Measurements from ENCODE around the gene ZBTB17. TPM values are rescaled to one million over a fixed set of nuclear protein-coding genes. Genes with fewer than 3 reads are reported as not detected.
A peak's percentile ranks its signal among the peaks of the same experiment; 100 is the strongest.

ZBTB17 gene
- total and polyA plus RNA-seq, 9 of the 15 experiments (the other 6 are each of a cell fraction or from before 2014, with no cell fraction given) = 1.1 to 53.4 (median 29.6) TPM

DNA sequence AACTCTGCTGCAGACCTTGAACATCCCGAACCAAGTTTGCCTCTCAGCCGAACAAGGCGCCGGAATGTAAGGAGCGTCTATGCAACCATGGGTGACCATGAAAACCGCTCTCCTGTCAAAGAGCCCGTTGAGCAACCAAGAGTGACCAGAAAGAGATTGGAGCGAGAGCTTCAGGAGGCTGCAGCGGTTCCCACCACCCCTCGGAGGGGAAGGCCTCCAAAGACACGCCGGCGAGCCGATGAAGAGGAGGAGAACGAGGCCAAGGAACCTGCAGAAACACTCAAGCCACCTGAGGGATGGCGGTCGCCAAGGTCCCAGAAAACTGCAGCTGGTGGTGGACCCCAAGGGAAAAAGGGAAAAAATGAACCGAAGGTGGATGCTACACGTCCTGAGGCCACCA, 44.0 kb downstream of the ZBTB17 start:
- no peak overlapping the region for H2AFZ ChIP-seq (ENCODE audit: low read depth, low read length)
- H3K4me3 ChIP-seq = no peak overlapping the region
- H3K9me3 ChIP-seq (replicated peaks; ENCODE audit: control insufficient read depth, insufficient read depth, low read depth, low read length) = no peaks in the 10 kb centered on the region
- CTCF ChIA-PET (ENCODE audit: low intra/inter-chr PET ratio) = no interaction called here
- WGBS (ENCODE audit: insufficient coverage, low coverage, missing lambda C conversion rate) = 96% methylated on average over 17 of the region's 19 CpGs
- peaks cover 5% of the 10 kb centered on the region; the same call in 1 of the 3 replicates for H3K79me2 ChIP-seq (ENCODE audit: control insufficient read depth, insufficient read depth, low read length)
- TF ChIP-seq POLR2AphosphoS5 (IDR thresholded peaks at IDR 0.05; ENCODE audit: control insufficient read depth, insufficient read depth, low read depth, low read length) (0 out of 2 replicates have a peak, but pooled peaks have one; percentile 6), RBM22 (IDR thresholded peaks at IDR 0.05; ENCODE audit: low read depth, low read length, poor library complexity, severe bottlenecking) (peak; percentile 79)
- TF ChIP-seq, protein P1, sequence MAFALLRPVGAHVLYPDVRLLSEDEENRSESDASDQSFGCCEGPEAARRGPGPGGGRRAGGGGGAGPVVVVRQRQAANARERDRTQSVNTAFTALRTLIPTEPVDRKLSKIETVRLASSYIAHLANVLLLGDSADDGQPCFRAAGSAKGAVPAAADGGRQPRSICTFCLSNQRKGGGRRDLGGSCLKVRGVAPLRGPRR (CRISPR knock-in tag; IDR thresholded peaks at IDR 0.05) = no peak
- no TSS peak for BruUV-seq (replicated peaks)
- H3K9me1 ChIP-seq (ENCODE audit: control insufficient read depth, insufficient read depth, low read length) = no peaks in the 10 kb centered on the region
- H3K4me1 ChIP-seq (replicated peaks in 1 of 2; ENCODE audit: control insufficient read depth in 2 of 2, insufficient read depth in 2 of 2, low read length in 2 of 2) = 0 out of 5 replicates have a peak, but pooled peaks cover 0 to 4% of the 10 kb centered on the region in 2 experiments
- no peaks in the 10 kb centered on the region for H3K27me3 ChIP-seq (ENCODE audit: control insufficient read depth in 2 of 2, insufficient read depth in 2 of 2, low read length in 2 of 2)
- DNase-seq (ENCODE audit: extremely low read depth in 1 of 4, low spot score in 3 of 4) = no peak
- no peak for FAIRE-seq
- no peaks in the 10 kb centered on the region for H4K20me1 ChIP-seq (replicated peaks; ENCODE audit: control insufficient read depth, insufficient read depth, low read length)
- H3K27ac ChIP-seq (ENCODE audit: extremely low read depth, low read depth, low read length) = no peak overlapping the region
- H3K4me2 ChIP-seq (ENCODE audit: insufficient read depth, low read length) = no peak overlapping the region
- in situ Hi-C loops (cut with MboI) (no loop called here), intact Hi-C loops (cut with micrococcal nuclease) (no loop called here)
- H3K9ac ChIP-seq (ENCODE audit: insufficient read depth in 1 of 2, low read depth in 2 of 2, low read length in 2 of 2) = no peak overlapping the region
- H3K36me3 ChIP-seq (ENCODE audit: control insufficient read depth, insufficient read depth, low read length) = peaks cover 100% of the 10 kb centered on the region
- POLR2A ChIA-PET = interaction anchor here (0.5 to 1.9 kb wide), 5 partner anchors 10 to 45 kb away, joined by 3 to 9 read pairs (median 4); no protein-coding TSS in a partner anchor
- ATAC-seq = no peak

GRCh38 chr1:15931401-15931800, 44.5 kb downstream of the ZBTB17 start:
- ATAC-seq (no peak), DNase-seq (ENCODE audit: extremely low read depth in 1 of 4, low spot score in 3 of 4) (no peak), FAIRE-seq (no peak)
- POLR2A ChIA-PET = interaction anchor here (0.9 to 1.9 kb wide), 5 partner anchors 10 to 45 kb away, joined by 3 to 8 read pairs (median 3); no protein-coding TSS in a partner anchor
- BruUV-seq (replicated peaks) = no TSS peak
- H2AFZ ChIP-seq (ENCODE audit: low read depth, low read length) = no peak overlapping the region
- no peak overlapping the region for H3K27ac ChIP-seq (ENCODE audit: extremely low read depth, low read depth, low read length)
- intact Hi-C loops (cut with micrococcal nuclease) (no loop called here), in situ Hi-C loops (cut with MboI) (no loop called here)
- CTCF ChIA-PET (ENCODE audit: low intra/inter-chr PET ratio) = no interaction called here
- 96% methylated on average over 10 of the region's 11 CpGs for WGBS (ENCODE audit: insufficient coverage, low coverage, missing lambda C conversion rate)
- no peak overlapping the region for H3K4me2 ChIP-seq (ENCODE audit: insufficient read depth, low read length)
- H4K20me1 ChIP-seq (replicated peaks; ENCODE audit: control insufficient read depth, insufficient read depth, low read length) = no peaks in the 10 kb centered on the region
- H3K36me3 ChIP-seq (ENCODE audit: control insufficient read depth, insufficient read depth, low read length) = peaks cover 99% of the 10 kb centered on the region
- H3K9me1 ChIP-seq (ENCODE audit: control insufficient read depth, insufficient read depth, low read length) = no peaks in the 10 kb centered on the region
- H3K27me3 ChIP-seq (ENCODE audit: control insufficient read depth in 2 of 2, insufficient read depth in 2 of 2, low read length in 2 of 2) = no peaks in the 10 kb centered on the region
- peak; percentile 15 for TF ChIP-seq RBM22 (IDR thresholded peaks at IDR 0.05; ENCODE audit: low read depth, low read length, poor library complexity, severe bottlenecking)
- TF ChIP-seq ZFP30 (CRISPR knock-in tag; IDR thresholded peaks at IDR 0.05; ENCODE audit: borderline replicate concordance) = no peak
- no peak overlapping the region for H3K9ac ChIP-seq (ENCODE audit: insufficient read depth in 1 of 2, low read depth in 2 of 2, low read length in 2 of 2)
- H3K4me3 ChIP-seq = no peak overlapping the region
- H3K9me3 ChIP-seq (replicated peaks; ENCODE audit: control insufficient read depth, insufficient read depth, low read depth, low read length) = no peaks in the 10 kb centered on the region
- H3K79me2 ChIP-seq (ENCODE audit: control insufficient read depth, insufficient read depth, low read length) = peaks cover 5% of the 10 kb centered on the region; the same call in 1 of the 3 replicates
- 0 out of 5 replicates have a peak, but pooled peaks cover 0 to 4% of the 10 kb centered on the region in 2 experiments for H3K4me1 ChIP-seq (replicated peaks in 1 of 2; ENCODE audit: control insufficient read depth in 2 of 2, insufficient read depth in 2 of 2, low read length in 2 of 2)

Data from K562 (cell line).